Neural cell (in vitro differentiated cells): ENCODE data around the gene KDM2A. TPM values are rescaled to one million over a fixed set of nuclear protein-coding genes. Genes with fewer than 3 reads are reported as not detected.

Experiments
- H2AFZ ChIP-seq: fragments of 200-600, 300-800 bp; sonication (generic), shearing (Covaris generic); 2 replicates; pipeline ENCODE4 v1.6.0; 2014; ENCODE audit warnings: low read depth, mild to moderate bottlenecking, antibody characterized with exemption, low read length, moderate library complexity
- H3F3A ChIP-seq: fragments of 200-600 bp; shearing (Covaris generic); 2 replicates; pipeline ENCODE4 v1.6.1; 2016; ENCODE audit warnings: mild to moderate bottlenecking, moderate library complexity, mixed read lengths, antibody characterized with exemption, low read length; ENCODE audit not compliant: insufficient read depth, poor library complexity, severe bottlenecking
- H3K27ac ChIP-seq: fragments of 200-600, 300-800 bp; sonication (generic), shearing (Covaris generic); 2 replicates; pipeline ENCODE4 v1.5.1; 2014; ENCODE audit warnings: mild to moderate bottlenecking, low read length, moderate library complexity
- H3K27me3 ChIP-seq: fragments of 300-800, 200-600 bp; sonication (generic), shearing (Covaris generic); 2 replicates; pipeline ENCODE4 v1.6.0; 2014; ENCODE audit warnings: mild to moderate bottlenecking, low read depth, low read length, moderate library complexity; ENCODE audit not compliant: insufficient read depth
- H3K36me3 ChIP-seq: fragments of 300-800, 200-600 bp; sonication (generic), shearing (Covaris generic); 2 replicates; pipeline ENCODE4 v1.5.1; 2014; ENCODE audit warnings: mild to moderate bottlenecking, antibody characterized with exemption, low read length, moderate library complexity; ENCODE audit not compliant: insufficient read depth
- H3K4me2 ChIP-seq: fragments of 300-800, 200-600 bp; sonication (generic), shearing (Covaris generic); 2 replicates; pipeline ENCODE4 v1.6.0; 2014; ENCODE audit warnings: mild to moderate bottlenecking, low read length
- H3K4me3 ChIP-seq: fragments of 300-800, 200-600 bp; sonication (generic), shearing (Covaris generic); 2 replicates; pipeline ENCODE4 v1.5.1; 2014; ENCODE audit warnings: mild to moderate bottlenecking, low read length, moderate library complexity
- H3K79me2 ChIP-seq: fragments of 200-600 bp; shearing (Covaris generic); replicated peaks from 2 replicates; pipeline ENCODE4 v1.6.0; 2014; ENCODE audit warnings: mild to moderate bottlenecking, low read length, moderate library complexity; ENCODE audit not compliant: insufficient read depth
- H3K9ac ChIP-seq: fragments of 300-800, 200-600 bp; sonication (generic), shearing (Covaris generic); 2 replicates; pipeline ENCODE4 v1.6.1; 2016; ENCODE audit warnings: mild to moderate bottlenecking, low read length, mixed read lengths
- H3K9me2 ChIP-seq: fragments of 200-600 bp; shearing (Covaris generic); 2 replicates; pipeline ENCODE4 v1.6.1; 2016; ENCODE audit warnings: mild to moderate bottlenecking, low read length, mixed read lengths; ENCODE audit not compliant: insufficient read depth
- H3K9me3 ChIP-seq: fragments of 200-600, 300-800 bp; sonication (generic), shearing (Covaris generic); 2 replicates; pipeline ENCODE4 v1.6.1; 2016; ENCODE audit warnings: mild to moderate bottlenecking, mixed run types, low read length, moderate library complexity, mixed read lengths
- H4K20me1 ChIP-seq: fragments of 200-600 bp; shearing (Covaris generic); 2 replicates; pipeline ENCODE4 v1.6.1; 2016; ENCODE audit warnings: mild to moderate bottlenecking, mixed run types; ENCODE audit not compliant: insufficient read depth
- CTCF ChIP-seq: fragments of 450-650 bp; IDR thresholded peaks from 2 replicates; pipeline ENCODE4 v1.5.1; 2014; ENCODE audit warnings: antibody characterized with exemption, mild to moderate bottlenecking, moderate library complexity; ENCODE audit not compliant: poor library complexity, severe bottlenecking
- EP300 ChIP-seq: fragments of 450-650 bp; conservative IDR thresholded peaks from 2 replicates; pipeline ENCODE4 v1.6.1; 2014; ENCODE audit warnings: antibody characterized with exemption, mild to moderate bottlenecking, moderate library complexity; ENCODE audit not compliant: poor library complexity, severe bottlenecking
- EZH2 ChIP-seq: fragments of 200-600, 300-800 bp; shearing (Covaris generic), sonication (generic); IDR thresholded peaks from 2 replicates; pipeline ENCODE4 v1.6.1; 2014; ENCODE audit warnings: antibody characterized with exemption, low read length, borderline replicate concordance, mild to moderate bottlenecking; ENCODE audit not compliant: insufficient read depth, poor library complexity, severe bottlenecking
- MXI1 ChIP-seq: fragments of 450-650 bp; conservative IDR thresholded peaks from 2 replicates; pipeline ENCODE4 v1.6.1; 2014; ENCODE audit warnings: antibody characterized with exemption, mild to moderate bottlenecking; ENCODE audit not compliant: poor library complexity, severe bottlenecking
- POLR2AphosphoS5 ChIP-seq: IDR thresholded peaks from 2 replicates; pipeline ENCODE4 v1.6.1; 2012
- RAD21 ChIP-seq: fragments of 450-650 bp; conservative IDR thresholded peaks from 2 replicates; pipeline ENCODE4 v1.6.1; 2014; ENCODE audit warnings: antibody characterized with exemption, mild to moderate bottlenecking, moderate library complexity
- REST ChIP-seq: IDR thresholded peaks from 2 replicates; pipeline ENCODE4 v1.6.1; 2012; ENCODE audit warnings: borderline replicate concordance
- SMC3 ChIP-seq: fragments of 450-650 bp; conservative IDR thresholded peaks from 2 replicates; pipeline ENCODE4 v1.6.1; 2014; ENCODE audit warnings: antibody characterized with exemption, mild to moderate bottlenecking, moderate library complexity; ENCODE audit not compliant: poor library complexity
- TAF1 ChIP-seq: IDR thresholded peaks from 2 replicates; pipeline ENCODE4 v1.6.1; 2012; ENCODE audit warnings: low read depth
- polyA plus RNA-seq: library from polyadenylated mRNA; depleted of rRNA; stranded (reverse); fragments of >200 nt; gene quantifications from 2 replicates; pipeline ENCODE4 v1.2.3, GENCODE V29; 2014

Gene KDM2A
- polyA plus RNA-seq, 1 donor from 2014 or later: 12.4 TPM

GRCh38 chr11:67179892-67180490 lies 60.9 kb downstream of the KDM2A start:
- Histone ChIP-seq H3K4me3 (no peak overlapping the region), H3F3A (no peaks in the 10 kb centered on the region), H3K9me2 (no peaks in the 10 kb centered on the region), H3K4me2 (no peak overlapping the region), H3K27me3 (no peaks in the 10 kb centered on the region), H3K36me3 (no peaks in the 10 kb centered on the region), H4K20me1 (no peaks in the 10 kb centered on the region), H2AFZ (no peak overlapping the region), H3K79me2 (peaks cover 19% of the 10 kb centered on the region), H3K9me3 (no peaks in the 10 kb centered on the region), H3K27ac (no peak overlapping the region), H3K9ac (no peak overlapping the region)
- TF ChIP-seq MXI1 (no peak), CTCF (no peak), TAF1 (no peak), REST (no peak), SMC3 (no peak), EZH2 (no peak), EP300 (no peak)

GRCh38 chr11:67194096-67194495 lies 75.0 kb downstream of the KDM2A start:
- Histone ChIP-seq H3K79me2 (no peaks in the 10 kb centered on the region), H3K27me3 (no peaks in the 10 kb centered on the region), H3K9me3 (no peaks in the 10 kb centered on the region), H3K4me2 (no peak overlapping the region), H3F3A (no peaks in the 10 kb centered on the region), H3K9me2 (no peaks in the 10 kb centered on the region), H4K20me1 (no peaks in the 10 kb centered on the region), H3K36me3 (no peaks in the 10 kb centered on the region), H3K4me3 (no peak overlapping the region), H2AFZ (no peak overlapping the region), H3K9ac (no peak overlapping the region), H3K27ac (no peak overlapping the region)
- no peak for TF ChIP-seq CTCF
- no peak for TF ChIP-seq EP300
- no peak for TF ChIP-seq POLR2AphosphoS5
- no peak for TF ChIP-seq MXI1
- TF ChIP-seq TAF1: no peak
- no peak for TF ChIP-seq EZH2
- TF ChIP-seq REST: no peak
- TF ChIP-seq SMC3: no peak
- TF ChIP-seq RAD21: no peak
